ENCODE data around the gene SCAF8. TPM values are rescaled to one million over a fixed set of nuclear protein-coding genes. Genes with fewer than 3 reads are reported as not detected.

Gene SCAF8
- total and polyA plus RNA-seq, 2 of the 8 experiments (the other 6 are each of a cell fraction or from before 2014, with no cell fraction given), result 20.3 to 46.3 TPM

DNA sequence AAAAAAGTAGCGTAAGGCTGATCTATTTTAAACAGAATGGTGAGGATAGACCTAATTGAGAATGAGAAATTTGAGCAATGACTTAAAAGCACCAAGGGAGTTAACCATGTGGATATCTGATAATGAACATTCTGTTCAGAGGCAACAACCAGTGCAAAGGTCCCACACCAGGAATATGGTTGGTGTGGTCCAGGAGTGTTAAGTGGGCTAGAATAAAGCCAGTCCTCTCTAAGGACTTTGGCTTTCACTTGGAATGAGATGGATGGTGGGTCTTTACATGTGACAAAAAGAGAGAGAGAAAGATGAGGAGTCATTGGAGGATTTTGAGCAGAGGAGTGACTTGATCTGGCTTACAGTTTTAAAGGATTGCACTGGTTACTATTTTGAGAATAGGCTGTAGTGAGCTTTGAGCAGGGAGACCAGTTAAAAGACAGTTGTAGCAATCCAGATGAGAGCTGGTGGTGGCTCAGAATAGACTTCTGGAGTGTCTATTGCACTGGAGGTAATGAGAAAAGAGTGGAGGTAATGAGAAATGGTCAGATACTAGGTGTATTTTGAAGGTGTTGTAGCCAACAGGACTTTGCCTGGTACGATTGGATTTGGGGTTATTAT is 89.8 kb downstream of the SCAF8 start:
- Histone ChIP-seq H2BK20ac (ENCODE audit: low read length) (no peak overlapping the region), H3K4me3 (ENCODE audit: extremely low read depth in 1 of 4, insufficient read depth in 2 of 4, low read depth in 3 of 4, low read length in 4 of 4) (no peak overlapping the region), H3K4me1 (replicated peaks in 1 of 4; ENCODE audit: control insufficient read depth in 3 of 4, insufficient read depth in 4 of 4, low read length in 3 of 4) (no peaks in the 10 kb centered on the region), H3K23me2 (ENCODE audit: low read depth, low read length) (no peaks in the 10 kb centered on the region), H3K18ac (ENCODE audit: extremely low read depth, low read length) (no peak overlapping the region), H2AK5ac (ENCODE audit: low read depth, low read length) (no peak overlapping the region), H4K5ac (ENCODE audit: insufficient read length, low read depth, low read length) (no peak overlapping the region), H2BK5ac (ENCODE audit: low read depth, low read length) (no peak overlapping the region), H3K27ac (ENCODE audit: low read depth, low read length) (no peak overlapping the region), H3K36me3 (ENCODE audit: control insufficient read depth in 2 of 4, insufficient read depth in 4 of 4, low read length in 3 of 4) (peaks cover 2 to 92% (median 38%) of the 10 kb centered on the region in 4 experiments; a peak in 6 of 8 replicates), H3K56ac (replicated peaks; ENCODE audit: insufficient read length, low read depth, low read length) (no peak overlapping the region), H2BK12ac (ENCODE audit: low read depth, low read length) (no peak overlapping the region), H3K14ac (ENCODE audit: insufficient read length) (no peak overlapping the region), H4K8ac (ENCODE audit: extremely low read depth, insufficient read depth, low read length) (no peak overlapping the region), H3K23ac (ENCODE audit: insufficient read length) (no peak overlapping the region), H3K4ac (replicated peaks; ENCODE audit: insufficient read length, low read depth, low read length) (no peak overlapping the region), H3K9me3 (ENCODE audit: insufficient read depth in 2 of 2, low read depth in 1 of 2, low read length in 1 of 2) (no peaks in the 10 kb centered on the region), H4K20me1 (replicated peaks in 1 of 2; ENCODE audit: control insufficient read depth in 1 of 2, insufficient read depth in 2 of 2, low read length in 2 of 2) (peaks cover 0 to 2% of the 10 kb centered on the region in 2 experiments), H2BK120ac (replicated peaks; ENCODE audit: low read depth, low read length) (no peak overlapping the region), H2AFZ (ENCODE audit: low read length) (no peak overlapping the region), H3K9ac (replicated peaks in 1 of 4; ENCODE audit: extremely low read depth in 1 of 4, low read depth in 3 of 4, low read length in 3 of 4) (no peak overlapping the region), H3K79me2 (ENCODE audit: control insufficient read depth in 1 of 2, insufficient read depth in 2 of 2, low read length in 2 of 2) (no peaks in the 10 kb centered on the region), H3K27me3 (replicated peaks in 1 of 4; ENCODE audit: control insufficient read depth in 3 of 4, extremely low read depth in 1 of 4, insufficient read depth in 3 of 4, low read length in 3 of 4) (no peaks in the 10 kb centered on the region), H2BK15ac (ENCODE audit: low read length) (no peak overlapping the region), H3K79me1 (ENCODE audit: low read depth, low read length) (no peaks in the 10 kb centered on the region; the same call in 1 of the 2 replicates), H4K91ac (replicated peaks; ENCODE audit: insufficient read length, low read length) (no peak overlapping the region), H3K4me2 (ENCODE audit: insufficient read depth in 1 of 2, low read depth in 2 of 2, low read length in 2 of 2) (no peak overlapping the region)
- CTCF ChIA-PET (ENCODE audit: partially characterized antibody), result no interaction called here
- 92% methylated on average over 2 of the region's 2 CpGs; no CpG with 5 or more reads in 1 of the 2 experiments for WGBS, 2 experiments (ENCODE audit: extremely low coverage in 1 of 2, insufficient coverage in 1 of 2, insufficient read length in 1 of 2, insufficient replicate concordance in 2 of 2, low coverage in 1 of 2, low lambda C conversion rate in 2 of 2, missing lambda C conversion rate in 1 of 2)
- TF ChIP-seq CTBP2 (IDR thresholded peaks at IDR 0.05; ENCODE audit: borderline replicate concordance, insufficient read depth, insufficient read length, low read length) (no peak), NRF1 (IDR thresholded peaks at IDR 0.05; ENCODE audit: low read depth, low read length) (no peak)
- no peak for FAIRE-seq
- POLR2A ChIA-PET (ENCODE audit: partially characterized antibody), result no interaction called here
- DNase-seq (ENCODE audit: low read depth in 1 of 2, low spot score in 2 of 2), result no peak
